ENCODE measurements around the gene GPX4. TPM values are rescaled to one million over a fixed set of nuclear protein-coding genes. Genes with fewer than 3 reads are reported as not detected.

Gene GPX4
- total and polyA plus RNA-seq, 9 of the 15 experiments (the other 6 are each of a cell fraction or from before 2014, with no cell fraction given): 61.4 to 661 (median 349) TPM

DNA sequence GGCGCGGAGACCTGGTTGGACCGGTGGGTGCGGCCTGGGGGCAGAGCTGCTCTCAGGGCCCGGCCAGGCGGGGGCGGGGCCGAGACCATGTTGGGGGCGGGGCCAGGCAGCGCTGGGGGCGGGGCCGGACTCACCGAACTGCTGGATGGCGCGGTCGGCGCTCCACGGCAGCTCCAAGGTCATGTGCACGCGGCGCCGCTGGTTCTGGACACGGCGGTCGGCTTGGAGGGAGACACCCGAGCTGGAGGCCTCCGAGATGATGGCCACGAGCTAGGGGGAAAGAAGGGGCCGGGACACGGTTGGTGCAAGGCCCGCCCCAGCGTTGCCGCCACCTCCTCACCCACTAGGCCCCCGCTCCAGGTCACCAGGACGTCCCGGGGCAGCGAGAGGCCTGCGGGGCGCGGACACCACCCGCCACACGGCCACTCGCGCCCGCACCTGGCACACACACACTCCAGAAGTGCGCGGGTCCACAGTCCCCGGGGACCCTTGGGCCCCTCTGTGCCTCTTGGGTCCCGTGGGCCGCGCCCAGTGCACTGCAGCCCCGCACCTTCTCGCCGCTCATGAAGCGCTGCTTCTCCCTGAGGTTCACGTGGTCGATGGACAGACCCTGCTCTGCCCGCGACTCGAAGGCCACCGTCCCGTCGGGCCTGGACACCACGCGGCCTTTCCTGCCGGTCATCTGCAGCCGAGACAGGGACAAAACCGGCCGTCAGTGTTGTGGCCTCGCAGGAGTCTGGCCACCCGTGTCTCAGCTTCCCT is 8.7 kb downstream of the GPX4 start (continued):
- no peak for TF ChIP-seq ASH1L (IDR thresholded peaks at IDR 0.05; ENCODE audit: borderline replicate concordance, low read depth, partially characterized antibody)
- 0 out of 2 replicates have a peak, but pooled peaks have one; percentile 26 for TF ChIP-seq CREM (IDR thresholded peaks at IDR 0.05; ENCODE audit: low read depth)
- TF ChIP-seq BRD9 (IDR thresholded peaks at IDR 0.05; ENCODE audit: low read depth, partially characterized antibody): no peak
- no peak for TF ChIP-seq POLR3G (IDR thresholded peaks at IDR 0.05; ENCODE audit: extremely low read depth, insufficient read length, insufficient replicate concordance)
- TF ChIP-seq CBFB (CRISPR knock-in tag; IDR thresholded peaks at IDR 0.05): 0 out of 2 replicates have a peak, but pooled peaks have one; percentile 1
- TF ChIP-seq THAP7 (CRISPR knock-in tag; IDR thresholded peaks at IDR 0.05): no peak
- TF ChIP-seq KAT7 (CRISPR knock-in tag; IDR thresholded peaks at IDR 0.05; ENCODE audit: borderline replicate concordance): no peak
- TF ChIP-seq BCOR (IDR thresholded peaks at IDR 0.05): no peak
- TF ChIP-seq SP2 (IDR thresholded peaks at IDR 0.05; ENCODE audit: extremely low read depth, low read depth, low read length, poor library complexity, severe bottlenecking): peak; percentile 4
- TF ChIP-seq PRDM10 (IDR thresholded peaks at IDR 0.05; ENCODE audit: partially characterized antibody): no peak
- no peak for TF ChIP-seq YY1 (IDR thresholded peaks at IDR 0.05; ENCODE audit: borderline replicate concordance in 1 of 3, control insufficient read depth in 1 of 3, extremely low read depth in 1 of 3, insufficient read depth in 3 of 3, insufficient read length in 1 of 3, insufficient replicate concordance in 2 of 3, low read depth in 1 of 3, low read length in 2 of 3)
- TF ChIP-seq NR0B1 (IDR thresholded peaks at IDR 0.05; ENCODE audit: partially characterized antibody): no peak
- no peak for TF ChIP-seq NUFIP1 (IDR thresholded peaks at IDR 0.05; ENCODE audit: partially characterized antibody)
- TF ChIP-seq ETV6 (IDR thresholded peaks at IDR 0.05; ENCODE audit: borderline replicate concordance in 1 of 2, low read depth in 2 of 2, low read length in 1 of 2): no peak
- no peak for TF ChIP-seq ETV6 (CRISPR knock-in tag; IDR thresholded peaks at IDR 0.05; ENCODE audit: borderline replicate concordance)
- TF ChIP-seq, protein P1, sequence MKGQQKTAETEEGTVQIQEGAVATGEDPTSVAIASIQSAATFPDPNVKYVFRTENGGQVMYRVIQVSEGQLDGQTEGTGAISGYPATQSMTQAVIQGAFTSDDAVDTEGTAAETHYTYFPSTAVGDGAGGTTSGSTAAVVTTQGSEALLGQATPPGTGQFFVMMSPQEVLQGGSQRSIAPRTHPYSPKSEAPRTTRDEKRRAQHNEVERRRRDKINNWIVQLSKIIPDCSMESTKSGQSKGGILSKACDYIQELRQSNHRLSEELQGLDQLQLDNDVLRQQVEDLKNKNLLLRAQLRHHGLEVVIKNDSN (CRISPR knock-in tag; IDR thresholded peaks at IDR 0.05): peak; percentile 42; the same call in 1 of the 2 replicates
- TF ChIP-seq SAFB (IDR thresholded peaks at IDR 0.05; ENCODE audit: borderline replicate concordance, low read depth, low read length): peak; percentile 47; the same call in 1 of the 2 replicates
- no peak for TF ChIP-seq SRSF7 (optimal IDR thresholded peaks at IDR 0.05; ENCODE audit: low read depth, low read length)
- no peak for TF ChIP-seq MEF2A (IDR thresholded peaks at IDR 0.05; ENCODE audit: control insufficient read depth, low read depth, low read length)
- no peak for TF ChIP-seq PURB (CRISPR knock-in tag; IDR thresholded peaks at IDR 0.05; ENCODE audit: low read depth)
